SU-DHL-6 (cell line): ENCODE measurements around the gene FRMD3.

ENCODE experiments used
- CTCF ChIP-seq: fragments of 200-600 bp; sonication (generic); IDR thresholded peaks from one replicate; pipeline ENCODE4 v1.5.1; 2017; ENCODE audit warnings: antibody characterized with exemption, mild to moderate bottlenecking, low read length, moderate library complexity; ENCODE audit not compliant: insufficient read depth, poor library complexity, severe bottlenecking
- EZH2phosphoT487 ChIP-seq: fragments of 200-600 bp; sonication (generic), shearing (Covaris generic); conservative IDR thresholded peaks from 2 replicates; pipeline ENCODE4 v1.6.1; 2018; ENCODE audit warnings: mild to moderate bottlenecking, antibody characterized with exemption, low read length, moderate library complexity, mixed read lengths

GRCh38 chr9:83271665-83272071 is 266.5 kb downstream of the FRMD3 start:
- TF ChIP-seq CTCF = no peak
- no peak for TF ChIP-seq EZH2phosphoT487
